ENCODE data around the gene OSBPL8. TPM values are rescaled to one million over a fixed set of nuclear protein-coding genes. Genes with fewer than 3 reads are reported as not detected.
A peak's percentile ranks its signal among the peaks of the same experiment; 100 is the strongest.

The OSBPL8 gene
- 30.8 TPM for polyA plus RNA-seq (2013, experiment 1 of 2; ENCODE audit: insufficient read length)
- 39.2 TPM for polyA plus RNA-seq (2013, experiment 2 of 2; ENCODE audit: insufficient read length)

- DNase-seq, result peak; percentile 94
Observed at GRCh38 chr12:76559400-76560085, at the start of gene OSBPL8. TSS of gene OSBPL8 (minus strand) at chr12:76559771. CDS start at chr12:76487551, 72,220 bp downstream.

DNA sequence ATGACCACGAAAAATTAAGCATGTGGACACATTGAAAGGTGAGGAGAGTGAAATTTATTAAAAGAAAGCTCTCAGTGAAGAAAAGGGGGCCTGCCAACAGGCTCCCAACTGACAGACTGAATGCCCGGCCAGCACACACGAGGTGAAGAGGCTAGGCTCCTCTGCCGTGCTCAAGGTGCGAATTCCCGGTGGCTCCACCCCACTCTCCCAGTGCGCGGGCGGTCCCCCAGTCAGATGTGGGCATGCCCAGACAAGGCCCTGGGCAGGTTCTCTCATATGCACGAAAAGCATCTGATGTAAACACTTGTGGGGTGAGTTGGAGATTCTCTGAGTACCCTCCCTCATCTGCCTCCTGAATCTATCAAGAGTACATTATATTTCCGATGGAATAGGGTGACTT is 48.5 kb upstream of the OSBPL8 start:
- no peak for DNase-seq

GRCh38 chr12:76595056-76595455 is 35.5 kb upstream of the OSBPL8 start:
- peak; percentile 35 for DNase-seq

DNA sequence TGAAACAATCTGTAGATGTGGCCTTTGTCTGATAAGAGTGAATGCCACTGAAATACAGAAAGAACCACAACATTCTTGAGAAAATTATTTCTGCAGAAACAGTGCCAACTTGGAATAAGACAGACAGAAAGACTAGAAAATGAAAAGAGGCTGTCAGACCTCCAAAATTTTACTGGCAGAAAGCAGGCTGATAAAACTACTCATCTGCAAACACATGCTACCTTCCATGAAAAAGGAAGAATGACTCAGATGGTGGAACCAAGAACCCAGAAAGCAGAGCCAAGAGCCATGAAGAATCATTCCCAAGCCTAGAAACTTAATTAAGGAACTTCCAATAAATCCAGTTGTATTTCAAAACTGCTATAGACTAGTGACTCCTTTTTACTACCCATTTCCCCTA is 31.9 kb upstream of the OSBPL8 start:
- peak; percentile 53 for DNase-seq

GRCh38 chr12:76590131-76590530 is 30.6 kb upstream of the OSBPL8 start:
- no peak for DNase-seq

GRCh38 chr12:76588881-76589565 is 29.5 kb upstream of the OSBPL8 start:
- DNase-seq, result peak; percentile 18

GRCh38 chr12:76587428-76588178 is 28.0 kb upstream of the OSBPL8 start:
- DNase-seq, result no peak

DNA sequence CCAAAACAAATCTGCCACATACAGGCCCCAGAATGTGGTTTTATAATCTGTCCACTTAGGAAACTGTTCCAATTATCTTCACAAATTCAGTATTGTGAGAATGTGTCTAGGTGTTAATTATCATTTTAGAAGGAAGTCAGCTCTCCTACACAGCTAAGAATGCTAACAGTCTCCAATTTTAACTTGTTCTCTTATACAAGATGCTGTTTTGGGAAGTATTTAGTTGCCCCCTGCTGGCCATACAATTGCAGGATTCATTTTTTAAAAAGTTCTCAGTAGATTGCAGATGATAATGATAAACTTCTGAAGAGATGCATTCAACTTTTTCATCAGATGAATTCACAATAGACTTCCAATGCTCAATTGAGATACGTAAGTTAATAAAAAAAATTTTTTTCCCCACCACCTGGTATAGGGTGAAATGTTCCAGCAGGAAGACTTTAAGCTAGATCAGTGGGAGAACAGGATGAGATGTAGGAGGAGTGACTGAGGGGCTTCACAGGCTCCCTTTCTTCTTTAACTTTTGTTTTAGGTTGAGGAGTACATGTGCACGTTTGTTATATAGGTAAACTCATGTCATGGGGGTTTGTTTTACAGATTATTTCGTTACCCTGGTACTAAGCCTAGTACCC is 27.3 kb upstream of the OSBPL8 start:
- DNase-seq, result peak; percentile 59

GRCh38 chr12:76583301-76583700 is 23.7 kb upstream of the OSBPL8 start:
- DNase-seq, result no peak

DNA sequence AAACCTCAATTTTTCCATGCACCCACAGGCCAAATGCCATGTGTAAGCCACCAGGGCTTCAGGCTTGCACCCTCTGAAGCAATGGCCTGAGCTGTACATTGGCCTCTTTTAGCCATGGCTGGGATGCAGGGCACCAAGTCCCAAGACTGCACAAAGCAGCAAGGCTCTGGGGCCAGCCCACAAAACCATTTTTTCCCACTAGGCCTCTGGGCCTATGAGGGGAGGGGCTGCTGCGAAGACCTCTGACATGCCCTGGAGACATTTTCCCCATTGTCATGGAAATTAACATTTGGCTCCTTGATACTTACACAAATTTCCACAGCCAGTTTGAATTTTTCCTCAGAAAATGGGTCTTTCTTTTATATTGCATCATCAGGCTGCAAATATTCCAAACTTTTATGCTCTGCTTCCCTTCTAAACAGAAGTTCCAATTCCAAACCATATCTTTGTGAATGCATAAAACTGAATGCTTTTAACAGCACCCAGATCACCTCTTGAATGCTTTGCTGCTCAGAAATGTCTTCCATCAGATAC is 14.3 kb upstream of the OSBPL8 start:
- DNase-seq, result no peak

- no peak for DNase-seq
Observed at GRCh38 chr12:76571256-76571655, 11.7 kb upstream of the OSBPL8 start.

DNA sequence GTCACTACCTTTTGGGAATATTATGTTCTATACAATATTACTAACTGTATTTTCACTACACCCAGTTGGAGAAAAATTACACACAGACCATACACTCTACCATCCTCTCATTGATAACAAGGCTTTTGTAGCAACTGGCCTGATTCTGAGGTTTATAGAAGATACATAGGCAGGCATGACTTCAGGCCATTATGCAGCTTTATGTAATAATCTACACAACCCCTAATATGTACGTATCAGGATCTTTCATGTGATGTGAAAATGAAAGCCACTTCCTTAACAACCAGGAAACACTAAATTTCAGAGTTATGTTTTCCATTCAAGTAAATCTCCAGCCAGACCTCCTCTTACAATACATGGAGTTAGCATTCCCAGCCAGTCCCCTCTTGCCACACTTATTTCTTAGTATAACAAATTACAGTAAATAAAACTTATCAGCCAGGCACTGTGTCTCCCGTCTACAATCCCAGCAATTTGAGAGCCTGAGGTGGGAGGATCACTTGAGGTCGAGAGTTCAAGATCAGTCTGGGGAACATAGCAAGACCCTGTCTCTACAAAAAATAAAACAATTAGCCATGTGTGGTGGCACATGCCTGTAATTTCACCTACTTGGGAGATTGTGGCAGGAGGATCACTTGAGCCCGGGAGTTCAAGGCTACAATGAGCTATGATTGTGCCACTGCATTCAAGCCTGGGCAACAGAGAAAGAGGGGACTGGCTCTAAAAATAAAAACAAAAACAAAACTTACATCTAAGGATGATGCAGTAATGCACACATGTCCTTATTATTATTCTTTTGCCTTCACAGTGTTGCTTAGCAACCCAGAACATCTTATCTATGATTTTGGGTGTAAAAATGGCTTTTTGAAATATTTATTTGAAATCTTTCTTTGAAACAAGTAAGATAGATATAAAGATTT is 10.4 kb upstream of the OSBPL8 start:
- no peak for DNase-seq

GRCh38 chr12:76568888-76569551 is 9.4 kb upstream of the OSBPL8 start:
- DNase-seq, result no peak

DNA sequence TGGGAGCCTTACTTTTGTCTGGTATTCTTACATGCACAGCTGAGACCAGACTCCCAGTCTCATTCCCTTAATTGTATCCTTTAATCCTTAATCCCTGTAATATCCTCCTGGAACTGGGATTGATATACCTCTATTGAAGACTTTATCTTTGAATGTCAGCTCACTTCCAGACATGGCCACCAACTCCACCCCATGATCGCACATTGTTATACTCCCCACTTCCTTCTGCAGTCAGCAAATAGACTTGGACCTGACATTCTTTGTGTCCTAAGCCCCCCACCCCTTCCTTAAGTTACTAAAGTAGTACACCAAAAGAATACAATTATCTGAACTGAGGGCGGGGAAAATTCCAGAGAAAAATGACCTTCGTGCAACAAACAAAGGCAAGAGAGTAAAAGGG is 8.6 kb upstream of the OSBPL8 start:
- no peak for DNase-seq

GRCh38 chr12:76563061-76563460 is 3.5 kb upstream of the OSBPL8 start:
- DNase-seq, result no peak

- no peak for DNase-seq
Observed at GRCh38 chr12:76562130-76562529, 2.6 kb upstream of the OSBPL8 start.

DNA sequence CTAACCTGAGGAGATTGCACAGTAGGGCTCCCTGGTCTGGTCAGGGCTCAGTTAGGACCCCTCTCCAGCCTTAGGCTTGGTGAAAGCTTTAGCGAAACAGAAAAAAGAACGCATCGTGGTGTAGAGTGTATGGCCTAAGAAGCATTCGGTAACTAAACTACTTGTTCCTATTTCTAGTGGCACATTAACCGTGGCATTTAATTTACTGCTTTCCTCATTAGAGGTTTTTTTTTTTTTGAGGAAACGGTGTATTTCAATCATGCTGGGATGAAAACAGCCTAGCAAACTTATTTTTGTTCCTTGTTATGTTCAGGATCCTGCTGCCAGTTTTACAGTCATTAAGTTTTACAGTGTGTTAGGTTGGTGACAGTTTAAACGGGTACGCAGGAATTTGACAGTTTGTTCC is 518 bp upstream of the OSBPL8 start:
- no peak for DNase-seq

DNA sequence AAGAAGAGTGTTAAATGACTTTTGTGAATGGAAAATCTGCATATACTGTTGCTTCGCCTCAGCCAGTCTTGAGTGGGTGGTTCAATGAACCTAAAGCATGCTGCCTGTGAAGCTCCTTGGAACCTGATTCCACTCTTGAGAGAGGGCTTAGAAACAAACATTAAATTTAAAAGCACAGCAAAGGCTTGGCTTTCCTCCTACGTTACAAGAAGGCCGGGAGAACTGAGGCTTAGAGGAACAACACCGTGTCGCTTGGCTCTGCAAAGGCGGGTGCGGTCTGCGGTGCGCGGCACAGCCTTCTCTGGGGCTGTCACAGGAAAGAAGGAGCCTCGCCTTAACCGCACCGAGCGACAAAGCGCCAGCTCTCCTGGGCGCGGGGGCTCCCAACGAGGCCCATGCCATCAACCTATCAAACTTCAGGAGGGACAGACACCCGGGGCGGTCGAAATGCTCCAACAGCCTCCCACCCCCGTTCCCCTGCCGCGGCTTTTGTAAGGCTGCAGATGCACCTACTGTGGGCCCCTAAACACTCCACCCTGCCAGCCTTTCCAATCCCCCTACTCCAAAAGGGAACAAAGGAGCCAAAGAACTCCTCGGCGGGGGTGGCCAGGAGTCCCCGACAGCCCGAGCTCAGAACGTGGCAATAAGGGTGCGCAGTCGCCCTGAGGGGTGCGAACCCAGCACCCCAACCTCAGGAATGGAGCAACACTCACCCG is 729 bp downstream of the OSBPL8 start:
- peak; percentile 18 for DNase-seq

GRCh38 chr12:76556368-76556767 is 3.2 kb downstream of the OSBPL8 start:
- no peak for DNase-seq

GRCh38 chr12:76555797-76556196 is 3.8 kb downstream of the OSBPL8 start:
- DNase-seq, result no peak
